Hematopoietic multipotent progenitor cell (in vitro differentiated cells): ENCODE results near the gene GPSM1. TPM values are rescaled to one million over a fixed set of nuclear protein-coding genes. Genes with fewer than 3 reads are reported as not detected.

ENCODE experiments used
- DNase-seq, 3 donors: peaks; one replicate each; pipeline ENCODE4 v3.0.0-alpha.2; 2011 to 2015; ENCODE audit warnings: low read depth in 2 of 3, low spot score in 2 of 3
- total RNA-seq: library from RNA; depleted of rRNA; stranded (reverse); fragments of >200 nt; gene quantifications from one replicate; pipeline ENCODE4 v1.2.3, GENCODE V29; 2012

The GPSM1 gene
- total RNA-seq, 1 donor: 85.6 TPM

GRCh38 chr9:136290508-136291000, 36.8 kb upstream of the GPSM1 start:
- no peak for DNase-seq

GRCh38 chr9:136291306-136292025, 35.9 kb upstream of the GPSM1 start:
- no peak for DNase-seq

GRCh38 chr9:136292026-136292538, 35.3 kb upstream of the GPSM1 start:
- no peak for DNase-seq

- no peak for DNase-seq
Observed at GRCh38 chr9:136292591-136293448, 34.5 kb upstream of the GPSM1 start.

- DNase-seq: no peak
Observed at GRCh38 chr9:136293476-136294077, 33.8 kb upstream of the GPSM1 start.

- no peak for DNase-seq
Observed at GRCh38 chr9:136294437-136294836, 32.9 kb upstream of the GPSM1 start.

- DNase-seq: no peak
Observed at GRCh38 chr9:136295055-136295454, 32.3 kb upstream of the GPSM1 start.

GRCh38 chr9:136295542-136296433, 31.6 kb upstream of the GPSM1 start:
- DNase-seq: no peak

GRCh38 chr9:136296434-136297015, 30.8 kb upstream of the GPSM1 start:
- no peak for DNase-seq

- no peak for DNase-seq
Observed at GRCh38 chr9:136297016-136297691, 30.2 kb upstream of the GPSM1 start.

- DNase-seq: no peak
Observed at GRCh38 chr9:136297766-136298735, 29.3 kb upstream of the GPSM1 start.

- DNase-seq: no peak
Observed at GRCh38 chr9:136299116-136299515, 28.2 kb upstream of the GPSM1 start.

- peak in 1 of 3 donors; percentile 45 for DNase-seq
Observed at GRCh38 chr9:136299541-136299940, 27.8 kb upstream of the GPSM1 start.

GRCh38 chr9:136300016-136300545, 27.3 kb upstream of the GPSM1 start:
- DNase-seq: no peak

- DNase-seq: no peak
Observed at GRCh38 chr9:136300866-136301265, 26.5 kb upstream of the GPSM1 start.

GRCh38 chr9:136302527-136302926, 24.8 kb upstream of the GPSM1 start:
- DNase-seq: no peak

GRCh38 chr9:136303066-136303824, 24.1 kb upstream of the GPSM1 start:
- DNase-seq: no peak
